Panc1 (cell line): ENCODE measurements around the gene NPAS3.

Source experiments
- CTCF ChIP-seq: fragments of 450-650 bp; IDR thresholded peaks from 2 replicates; pipeline ENCODE4 v1.5.1; 2017; ENCODE audit warnings: mild to moderate bottlenecking
- POLR2AphosphoS5 ChIP-seq: IDR thresholded peaks from 2 replicates; pipeline ENCODE4 v1.6.1; 2012; ENCODE audit warnings: mild to moderate bottlenecking, low read depth, low read length, moderate library complexity
- REST ChIP-seq, 2 experiments: IDR thresholded peaks; 2 replicates each; pipeline ENCODE4 v1.6.1; 2011 to 2012; ENCODE audit warnings: low read depth in 2 of 2, control low read depth in 1 of 2, low read length in 1 of 2, mild to moderate bottlenecking in 1 of 2, moderate library complexity in 1 of 2; ENCODE audit not compliant: insufficient read depth in 1 of 2
- SIN3A ChIP-seq: IDR thresholded peaks from 2 replicates; pipeline ENCODE4 v1.6.1; 2012; ENCODE audit warnings: low read depth, mild to moderate bottlenecking, low read length, moderate library complexity, borderline replicate concordance; ENCODE audit not compliant: insufficient read depth
- TCF7L2 ChIP-seq: IDR thresholded peaks from 2 replicates; pipeline ENCODE4 v1.6.1; 2011; ENCODE audit warnings: mild to moderate bottlenecking, low read depth, low read length, inconsistent platforms

- TF ChIP-seq REST (IDR thresholded peaks at IDR 0.05; ENCODE audit: insufficient read depth in 1 of 2, low read depth in 2 of 2, low read length in 1 of 2), result no peak
- TF ChIP-seq CTCF, result no peak
- TF ChIP-seq POLR2AphosphoS5, result no peak
- no peak for TF ChIP-seq SIN3A
- TF ChIP-seq TCF7L2, result no peak
Measured at GRCh38 chr14:33596211-33597080, 657.8 kb downstream of the NPAS3 start.
